Measurements from ENCODE around the gene SSU72. TPM values are rescaled to one million over a fixed set of nuclear protein-coding genes. Genes with fewer than 3 reads are reported as not detected.

The SSU72 gene
- polyA plus RNA-seq, 1 donor from 2014 or later = 56.2 TPM

DNA sequence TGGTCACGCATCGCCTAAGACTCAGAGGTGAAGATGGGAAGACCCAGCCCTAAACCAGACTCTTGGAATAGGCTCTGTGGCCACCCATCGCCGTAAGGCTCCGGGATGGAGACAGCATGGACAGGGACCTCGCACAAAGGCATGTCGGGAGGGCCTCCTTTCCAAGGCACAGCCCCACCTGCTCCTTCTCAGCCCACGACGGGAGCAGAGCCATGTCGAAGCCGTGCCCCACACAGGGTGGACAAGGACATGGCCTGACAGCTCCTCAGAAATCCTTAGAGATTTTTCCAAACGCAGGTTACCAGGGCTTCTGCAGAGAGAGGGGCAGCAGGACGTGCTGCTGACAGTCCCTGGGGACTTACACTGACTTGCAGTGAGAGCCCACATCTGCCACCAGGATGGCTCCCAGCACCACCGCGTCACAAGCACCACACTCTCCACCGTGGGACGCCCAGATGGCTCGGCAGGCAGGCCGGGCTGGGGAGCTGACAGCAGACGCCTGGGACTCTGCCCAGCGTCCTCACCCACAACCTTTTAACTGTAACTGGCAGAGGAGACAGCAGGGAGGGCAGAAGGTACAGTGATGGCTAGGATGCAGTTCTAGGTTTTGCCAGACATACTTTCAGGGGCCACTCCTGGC, 12.0 kb downstream of the SSU72 start:
- no peaks in the 10 kb centered on the region for H4K20me1 ChIP-seq (ENCODE audit: insufficient read depth)

DNA sequence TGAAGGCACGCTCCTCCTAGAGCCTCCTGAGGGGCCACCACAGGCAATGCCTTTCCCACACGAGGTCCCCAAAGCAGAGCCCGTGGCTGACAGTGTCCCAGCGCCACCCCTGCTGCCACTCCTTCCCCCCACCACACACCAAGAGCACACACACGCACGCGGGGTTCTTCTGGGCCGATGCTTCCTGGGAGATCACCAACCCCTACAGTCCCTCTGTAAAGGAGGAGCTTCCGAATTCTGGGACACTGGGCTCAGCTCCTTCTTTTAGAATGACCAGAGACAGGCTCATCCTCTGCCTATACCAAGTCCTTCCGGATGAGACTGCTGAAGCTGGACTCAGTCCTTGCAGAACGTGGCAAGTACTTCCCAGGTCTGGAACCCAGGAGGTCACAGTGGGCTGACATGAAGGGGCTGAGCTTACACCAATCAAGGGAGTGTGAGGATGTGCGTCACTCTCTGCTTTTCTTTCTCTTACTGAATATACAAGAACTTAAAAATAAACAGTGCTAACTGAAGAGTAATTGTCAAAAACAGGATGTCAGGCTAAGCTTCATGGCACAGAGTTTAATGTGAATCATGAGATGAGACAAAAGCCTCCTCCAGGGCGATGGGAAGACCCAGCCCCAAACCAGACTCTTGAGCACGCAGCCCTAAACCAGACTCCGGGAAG, 12.7 kb downstream of the SSU72 start:
- no peaks in the 10 kb centered on the region for H3K9me2 ChIP-seq (ENCODE audit: insufficient read depth, low read length)
- H3K4me3 ChIP-seq (ENCODE audit: low read length) = no peak overlapping the region
- no peak overlapping the region for H3K9ac ChIP-seq (ENCODE audit: low read length)
- H3F3A ChIP-seq (ENCODE audit: insufficient read depth, low read length, poor library complexity, severe bottlenecking) = no peaks in the 10 kb centered on the region
- H3K9me3 ChIP-seq (ENCODE audit: low read length) = no peaks in the 10 kb centered on the region
- no peaks in the 10 kb centered on the region for H4K20me1 ChIP-seq (ENCODE audit: insufficient read depth)
- no peaks in the 10 kb centered on the region for H3K27me3 ChIP-seq (ENCODE audit: insufficient read depth, low read depth, low read length)
- no peak overlapping the region for H2AFZ ChIP-seq (ENCODE audit: low read depth, low read length)
- H3K4me2 ChIP-seq (ENCODE audit: low read length) = no peak overlapping the region
- peaks cover 7% of the 10 kb centered on the region for H3K36me3 ChIP-seq (ENCODE audit: insufficient read depth, low read length)
- peaks cover 22% of the 10 kb centered on the region for H3K79me2 ChIP-seq (replicated peaks; ENCODE audit: insufficient read depth, low read length)
- H3K27ac ChIP-seq (ENCODE audit: low read length) = no peak overlapping the region
- TF ChIP-seq, protein P1, sequence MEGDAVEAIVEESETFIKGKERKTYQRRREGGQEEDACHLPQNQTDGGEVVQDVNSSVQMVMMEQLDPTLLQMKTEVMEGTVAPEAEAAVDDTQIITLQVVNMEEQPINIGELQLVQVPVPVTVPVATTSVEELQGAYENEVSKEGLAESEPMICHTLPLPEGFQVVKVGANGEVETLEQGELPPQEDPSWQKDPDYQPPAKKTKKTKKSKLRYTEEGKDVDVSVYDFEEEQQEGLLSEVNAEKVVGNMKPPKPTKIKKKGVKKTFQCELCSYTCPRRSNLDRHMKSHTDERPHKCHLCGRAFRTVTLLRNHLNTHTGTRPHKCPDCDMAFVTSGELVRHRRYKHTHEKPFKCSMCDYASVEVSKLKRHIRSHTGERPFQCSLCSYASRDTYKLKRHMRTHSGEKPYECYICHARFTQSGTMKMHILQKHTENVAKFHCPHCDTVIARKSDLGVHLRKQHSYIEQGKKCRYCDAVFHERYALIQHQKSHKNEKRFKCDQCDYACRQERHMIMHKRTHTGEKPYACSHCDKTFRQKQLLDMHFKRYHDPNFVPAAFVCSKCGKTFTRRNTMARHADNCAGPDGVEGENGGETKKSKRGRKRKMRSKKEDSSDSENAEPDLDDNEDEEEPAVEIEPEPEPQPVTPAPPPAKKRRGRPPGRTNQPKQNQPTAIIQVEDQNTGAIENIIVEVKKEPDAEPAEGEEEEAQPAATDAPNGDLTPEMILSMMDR (IDR thresholded peaks at IDR 0.05; ENCODE audit: poor library complexity, severe bottlenecking) = no peak
- TF ChIP-seq EZH2 (IDR thresholded peaks at IDR 0.05; ENCODE audit: borderline replicate concordance, insufficient read depth, low read length, poor library complexity, severe bottlenecking) (no peak), POLR2AphosphoS5 (IDR thresholded peaks at IDR 0.05) (no peak), RAD21 (conservative IDR thresholded peaks at IDR 0.05) (no peak), SMC3 (conservative IDR thresholded peaks at IDR 0.05; ENCODE audit: poor library complexity) (no peak), EP300 (conservative IDR thresholded peaks at IDR 0.05; ENCODE audit: poor library complexity, severe bottlenecking) (no peak)

More for the DNA sequence above, 12.0 kb downstream of the SSU72 start:
- H3F3A ChIP-seq (ENCODE audit: insufficient read depth, low read length, poor library complexity, severe bottlenecking) = no peaks in the 10 kb centered on the region
- H2AFZ ChIP-seq (ENCODE audit: low read depth, low read length) = no peak overlapping the region
- H3K27ac ChIP-seq (ENCODE audit: low read length) = no peak overlapping the region
- peaks cover 7% of the 10 kb centered on the region for H3K36me3 ChIP-seq (ENCODE audit: insufficient read depth, low read length)
- TF ChIP-seq RAD21 (conservative IDR thresholded peaks at IDR 0.05) = no peak
- no peak for TF ChIP-seq POLR2AphosphoS5 (IDR thresholded peaks at IDR 0.05)
- no peak for TF ChIP-seq EZH2 (IDR thresholded peaks at IDR 0.05; ENCODE audit: borderline replicate concordance, insufficient read depth, low read length, poor library complexity, severe bottlenecking)
- TF ChIP-seq MXI1 (conservative IDR thresholded peaks at IDR 0.05; ENCODE audit: poor library complexity, severe bottlenecking) = no peak
- TF ChIP-seq SMC3 (conservative IDR thresholded peaks at IDR 0.05; ENCODE audit: poor library complexity) = no peak
- no peak for TF ChIP-seq TAF1 (IDR thresholded peaks at IDR 0.05; ENCODE audit: low read depth)
- no peak for TF ChIP-seq EP300 (conservative IDR thresholded peaks at IDR 0.05; ENCODE audit: poor library complexity, severe bottlenecking)
- TF ChIP-seq, protein P1 (IDR thresholded peaks at IDR 0.05; ENCODE audit: poor library complexity, severe bottlenecking) = no peak
- TF ChIP-seq REST (IDR thresholded peaks at IDR 0.05; ENCODE audit: borderline replicate concordance) = no peak
- H3K4me2 ChIP-seq (ENCODE audit: low read length) = no peak overlapping the region
- H3K4me3 ChIP-seq (ENCODE audit: low read length) = no peak overlapping the region
- no peak overlapping the region for H3K9ac ChIP-seq (ENCODE audit: low read length)
- peaks cover 30% of the 10 kb centered on the region for H3K79me2 ChIP-seq (replicated peaks; ENCODE audit: insufficient read depth, low read length)
- H3K9me3 ChIP-seq (ENCODE audit: low read length) = no peaks in the 10 kb centered on the region
- no peaks in the 10 kb centered on the region for H3K27me3 ChIP-seq (ENCODE audit: insufficient read depth, low read depth, low read length)
- H3K9me2 ChIP-seq (ENCODE audit: insufficient read depth, low read length) = no peaks in the 10 kb centered on the region

All from neural cell (in vitro differentiated cells).